GM15510 (cell line): ENCODE measurements around the gene GPR22.

Experiments used
- POLR2A ChIP-seq: IDR thresholded peaks from 3 replicates; pipeline ENCODE4 v1.6.1; 2011; ENCODE audit warnings: borderline replicate concordance; ENCODE audit not compliant: insufficient read length; ENCODE audit errors: extremely low read depth

Gene GPR22, protein sequence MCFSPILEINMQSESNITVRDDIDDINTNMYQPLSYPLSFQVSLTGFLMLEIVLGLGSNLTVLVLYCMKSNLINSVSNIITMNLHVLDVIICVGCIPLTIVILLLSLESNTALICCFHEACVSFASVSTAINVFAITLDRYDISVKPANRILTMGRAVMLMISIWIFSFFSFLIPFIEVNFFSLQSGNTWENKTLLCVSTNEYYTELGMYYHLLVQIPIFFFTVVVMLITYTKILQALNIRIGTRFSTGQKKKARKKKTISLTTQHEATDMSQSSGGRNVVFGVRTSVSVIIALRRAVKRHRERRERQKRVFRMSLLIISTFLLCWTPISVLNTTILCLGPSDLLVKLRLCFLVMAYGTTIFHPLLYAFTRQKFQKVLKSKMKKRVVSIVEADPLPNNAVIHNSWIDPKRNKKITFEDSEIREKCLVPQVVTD

DNA sequence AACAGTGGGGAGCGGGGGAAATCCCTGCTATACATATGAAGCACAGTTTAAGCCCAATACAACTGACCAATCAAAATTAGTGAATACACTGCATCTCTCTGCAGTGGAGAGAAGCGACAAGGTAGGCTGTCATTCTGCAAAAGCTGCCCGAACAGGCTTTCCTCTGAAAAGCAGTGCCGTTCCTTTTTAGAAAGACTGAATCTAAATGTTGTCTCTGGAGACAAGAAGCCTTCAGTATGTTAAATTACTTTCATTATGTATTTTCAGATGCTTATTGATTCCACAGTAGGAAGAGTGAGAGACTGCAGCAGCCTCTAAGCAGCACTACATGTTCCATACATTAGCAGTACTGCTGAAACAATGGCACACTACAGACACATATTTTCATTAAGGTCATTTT lies at the start of gene GPR22:
GPR22 (plus strand) TSS at position 129 of the 400 bp plus-strand sequence. CDS start 4,004 bp downstream, outside the sequence.
- TF ChIP-seq POLR2A = no peak

DNA sequence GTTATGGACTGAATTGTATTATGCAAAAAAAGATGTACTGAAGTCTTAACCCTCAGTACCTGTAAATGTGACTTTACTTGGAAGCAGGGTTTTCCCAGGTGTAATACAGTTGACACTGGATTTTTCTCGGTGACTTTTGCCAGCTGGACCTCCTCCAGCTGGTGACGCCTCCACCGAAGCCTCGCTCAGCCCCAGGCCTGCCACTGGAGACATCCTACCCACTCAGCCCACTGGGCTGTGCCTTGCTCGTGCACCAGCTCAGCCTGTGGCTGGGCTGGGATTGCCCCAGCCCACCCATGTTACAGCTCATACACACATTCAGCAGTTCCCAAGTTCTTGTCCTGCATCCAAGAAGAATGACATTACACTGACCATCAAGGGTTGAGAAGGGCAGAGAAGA lies 42.4 kb upstream of the GPR22 start:
- no peak for TF ChIP-seq POLR2A

DNA sequence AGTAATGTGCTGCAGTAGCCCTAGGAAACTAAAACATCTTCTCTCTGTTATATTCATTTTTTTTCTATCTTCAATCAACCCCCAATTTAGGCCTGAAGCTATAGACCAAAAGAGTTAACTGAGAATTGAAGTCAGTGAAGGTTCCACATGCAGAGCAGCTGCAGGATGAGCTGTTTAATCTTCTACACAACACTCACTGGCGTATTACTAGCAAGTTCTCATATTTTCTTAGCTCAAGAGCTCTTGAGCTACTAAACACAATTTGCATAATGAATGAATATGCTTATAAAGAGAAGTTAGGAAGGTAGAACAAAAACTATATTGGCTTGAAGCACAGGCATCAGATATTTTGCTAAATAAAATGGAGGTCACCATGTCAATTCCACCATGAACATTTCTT lies 41.2 kb upstream of the GPR22 start:
- TF ChIP-seq POLR2A = no peak

DNA sequence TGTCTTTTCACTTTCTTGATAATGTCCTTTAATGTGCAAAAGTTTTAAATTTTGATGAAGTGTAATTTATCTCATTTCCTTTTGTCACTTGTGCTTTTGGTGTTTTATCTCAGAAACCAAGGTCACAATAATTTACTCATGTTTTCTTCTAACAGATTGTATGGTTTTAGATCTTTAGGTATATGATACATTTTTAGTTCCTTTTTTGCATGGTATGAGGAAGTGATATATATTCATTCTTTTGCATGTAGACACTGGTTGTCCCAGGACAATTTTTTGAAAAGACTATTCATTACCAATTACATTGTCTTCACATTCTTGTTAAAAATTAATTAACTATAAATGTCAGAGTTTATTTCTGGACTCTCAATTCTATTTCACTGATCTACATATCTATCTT lies 39.8 kb upstream of the GPR22 start:
- no peak for TF ChIP-seq POLR2A

DNA sequence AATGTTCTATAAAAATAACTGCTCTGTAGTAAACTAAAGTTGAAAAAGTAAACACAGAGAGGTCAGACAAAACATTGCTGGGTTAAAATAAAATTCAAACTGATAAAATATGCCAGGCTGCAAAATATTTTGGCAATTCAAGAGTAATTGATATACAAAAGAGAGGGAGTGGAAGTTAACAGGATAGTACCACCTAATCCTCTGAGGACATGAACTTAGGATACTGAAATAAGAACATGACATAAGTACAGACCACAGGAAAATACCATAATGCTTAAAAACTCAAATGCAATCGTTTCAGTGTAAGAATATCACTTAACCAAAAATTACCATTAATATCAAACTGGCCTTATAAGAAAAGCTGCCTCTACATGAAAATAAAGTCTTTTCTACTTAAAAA lies 37.6 kb upstream of the GPR22 start:
- no peak for TF ChIP-seq POLR2A

DNA sequence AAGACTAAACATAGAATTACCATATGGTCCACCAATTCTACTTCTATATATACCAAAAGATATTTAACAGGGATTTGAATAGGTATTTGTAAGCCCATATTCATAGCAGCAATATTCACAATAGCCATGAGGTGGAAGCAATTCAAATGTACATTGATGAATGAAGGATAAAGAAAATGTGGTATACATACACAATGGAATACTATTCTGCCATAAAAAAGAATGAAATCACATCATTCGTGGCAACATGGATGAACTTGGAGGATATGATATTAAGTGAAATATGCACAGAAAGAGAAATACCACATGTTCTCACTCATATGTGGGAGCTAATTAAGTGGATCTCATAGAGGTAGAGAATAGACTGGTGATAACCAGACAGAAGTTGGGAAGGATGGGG lies 34.1 kb upstream of the GPR22 start:
- no peak for TF ChIP-seq POLR2A

DNA sequence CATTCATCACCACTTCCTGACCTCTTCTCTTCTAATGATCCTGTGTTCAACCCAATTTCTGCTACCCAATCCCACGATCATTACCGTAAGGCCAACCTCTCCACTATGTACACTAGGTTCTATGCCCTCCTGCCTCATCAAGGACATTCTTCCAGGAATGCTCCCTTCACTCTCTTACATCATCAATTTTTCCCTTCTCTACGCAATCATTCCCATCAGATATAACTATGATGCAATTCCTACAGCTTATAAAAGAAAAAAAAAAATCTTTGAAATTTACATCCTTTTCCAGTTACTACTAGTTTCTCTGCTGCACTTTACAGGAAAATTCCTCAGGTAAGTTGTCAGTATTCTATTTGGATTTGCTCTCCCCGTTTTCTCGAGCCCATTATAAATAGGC lies 30.8 kb upstream of the GPR22 start:
- TF ChIP-seq POLR2A = no peak

DNA sequence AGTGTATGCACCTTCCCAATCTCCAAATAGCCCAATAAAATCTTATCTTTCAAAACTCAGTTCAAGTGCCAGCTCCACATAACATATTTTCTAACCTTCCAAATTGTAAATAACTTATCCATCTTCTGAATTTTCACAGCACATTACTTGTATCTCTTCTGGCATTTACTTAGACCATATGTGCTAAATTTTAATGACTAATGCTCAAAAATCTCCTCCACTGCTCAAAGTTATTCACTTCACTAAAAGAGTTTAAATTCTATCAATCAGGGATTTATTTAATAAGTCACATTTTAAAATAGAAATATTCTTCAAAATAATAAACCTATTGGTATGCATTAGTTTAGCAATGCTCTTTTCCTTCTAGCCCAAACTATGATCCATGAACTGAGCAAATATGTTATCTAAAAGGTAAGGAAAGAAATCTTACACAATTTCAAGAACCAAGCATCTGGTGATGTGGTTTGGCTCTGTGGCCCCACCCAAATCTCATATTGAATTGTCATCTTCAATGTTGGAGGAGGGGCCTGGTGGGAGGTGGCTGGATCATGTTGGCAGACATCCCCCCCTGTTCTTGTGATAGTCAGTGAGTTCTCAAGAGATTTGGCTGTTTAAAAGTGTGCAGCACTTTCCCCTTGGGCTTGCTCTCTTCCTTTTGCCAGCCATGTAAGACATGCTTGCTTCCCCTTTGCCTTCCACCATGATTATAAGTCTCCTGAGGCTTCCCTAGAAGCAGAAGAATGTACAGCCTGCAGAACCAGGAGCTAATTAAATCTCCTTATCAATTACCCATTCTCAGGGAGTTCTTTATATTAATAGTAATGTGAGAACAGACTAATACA lies 28.1 kb upstream of the GPR22 start:
- TF ChIP-seq POLR2A = no peak

DNA sequence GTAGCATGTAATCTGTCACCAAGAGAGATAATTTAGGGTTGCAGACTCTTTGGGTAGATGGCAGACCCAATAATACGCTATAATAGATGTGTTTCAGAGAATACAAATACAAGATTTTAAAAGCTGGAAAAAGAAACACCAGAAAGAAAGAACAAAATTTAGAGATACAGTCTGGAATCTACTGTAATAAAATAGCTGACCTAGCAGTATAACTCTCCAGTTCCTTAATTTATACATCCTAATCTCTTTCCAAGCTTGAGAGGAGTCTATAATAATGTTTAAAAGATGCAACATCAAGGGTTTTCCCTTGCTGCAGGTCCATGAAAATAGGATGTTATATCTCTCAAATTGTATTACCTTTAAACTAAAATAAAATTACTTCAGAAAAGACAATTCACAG lies 27.2 kb upstream of the GPR22 start:
- no peak for TF ChIP-seq POLR2A

DNA sequence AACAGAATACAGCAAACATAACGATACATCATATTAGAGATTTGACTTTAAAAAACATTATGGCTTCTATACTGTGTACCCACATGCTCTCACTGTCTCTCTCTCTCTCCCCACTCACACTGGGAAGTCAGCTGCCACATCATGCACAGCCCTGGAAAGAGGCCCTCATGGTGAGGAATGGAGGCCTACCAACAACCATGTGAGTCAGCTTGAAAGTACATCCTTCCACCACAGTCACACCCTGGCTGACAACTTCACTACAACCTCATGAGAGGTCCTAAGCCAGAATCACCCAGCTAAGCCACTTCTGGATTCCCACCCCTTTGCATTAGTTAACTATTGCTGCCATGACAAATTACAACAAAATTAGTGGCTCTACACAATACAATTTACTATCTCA lies 23.3 kb upstream of the GPR22 start:
- no peak for TF ChIP-seq POLR2A

DNA sequence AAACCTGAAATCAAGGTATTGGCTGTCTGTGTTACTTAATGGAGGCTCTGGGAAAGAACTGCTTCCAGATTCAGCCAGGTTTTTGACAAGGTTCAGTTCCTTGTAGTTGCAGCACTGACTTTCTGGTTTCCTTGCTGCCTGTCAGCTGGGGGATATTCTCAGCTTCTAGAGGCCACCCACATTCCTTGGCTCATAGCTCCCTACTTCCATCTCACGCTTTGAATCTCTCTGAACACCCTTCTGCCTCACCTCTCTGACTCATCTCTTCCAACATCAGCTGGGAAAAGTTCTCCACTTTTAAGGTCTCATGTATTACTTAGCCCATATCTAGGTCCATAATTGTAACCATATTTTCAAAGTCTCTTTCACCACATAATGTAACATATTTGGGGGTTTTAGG lies 22.9 kb upstream of the GPR22 start:
- no peak for TF ChIP-seq POLR2A

DNA sequence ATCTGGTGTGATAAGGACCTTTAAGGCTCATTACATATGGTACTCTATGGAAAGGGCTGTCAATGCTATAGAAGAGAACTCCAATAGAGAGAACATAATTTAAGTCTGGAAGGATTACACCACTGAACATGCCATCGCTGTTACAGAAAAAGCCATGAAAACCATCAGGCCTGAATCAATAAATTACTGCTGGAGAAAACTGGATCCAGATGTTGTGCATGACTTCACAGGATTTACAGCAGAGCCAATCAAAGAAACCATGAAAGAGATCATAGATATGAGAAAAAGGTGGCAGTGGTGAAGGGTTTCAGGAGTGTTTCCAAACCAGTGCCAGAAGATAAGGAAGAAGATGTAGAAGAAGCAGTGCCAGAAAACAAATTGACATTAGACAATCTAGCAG lies 18.9 kb upstream of the GPR22 start:
- no peak for TF ChIP-seq POLR2A

DNA sequence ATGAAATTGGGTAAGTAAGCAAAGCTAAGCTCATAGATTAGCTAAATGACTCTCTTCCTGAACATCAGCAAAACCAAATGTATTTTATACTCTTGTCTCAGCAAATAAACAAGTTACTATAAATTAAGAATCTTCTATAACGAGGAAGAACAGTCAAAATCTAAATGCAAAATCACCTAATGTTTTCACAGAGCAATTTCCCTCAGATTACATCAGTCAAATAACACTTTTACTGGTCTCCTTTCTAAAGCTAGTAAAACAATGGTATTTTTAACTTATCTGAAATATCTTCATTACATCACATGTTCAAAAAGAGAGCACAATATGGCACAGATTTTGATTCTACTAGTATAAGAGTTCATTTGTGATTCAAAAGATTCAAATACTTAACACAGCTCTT lies 16.5 kb upstream of the GPR22 start:
- TF ChIP-seq POLR2A = no peak

DNA sequence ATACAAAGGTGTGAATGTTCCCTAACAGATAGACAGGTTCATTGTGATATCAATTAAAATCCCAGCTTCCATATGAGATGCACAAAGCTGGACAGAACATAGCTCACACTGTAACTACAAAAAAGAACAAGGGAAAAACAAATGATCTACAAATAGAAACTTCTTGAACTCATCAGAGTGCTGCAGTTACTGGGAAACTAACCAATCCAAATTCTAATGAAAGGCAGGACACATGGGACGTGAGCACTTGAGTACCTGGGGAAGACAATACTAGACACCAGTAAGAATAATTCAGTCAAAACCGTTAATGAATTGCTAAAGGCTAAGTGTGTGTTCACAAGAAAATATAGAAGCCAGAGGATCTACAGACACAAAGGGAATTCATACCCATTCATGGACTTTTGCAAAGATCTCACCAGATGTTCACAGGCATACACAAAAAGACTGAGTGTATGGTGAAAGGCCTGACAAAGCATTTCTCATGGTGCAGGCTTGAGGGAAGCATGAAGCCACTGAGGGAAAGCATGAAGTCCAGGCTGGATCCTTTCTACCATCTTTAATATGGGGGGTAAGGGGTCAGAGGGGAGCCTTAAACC lies 7.8 kb upstream of the GPR22 start:
- TF ChIP-seq POLR2A = no peak
